DND-41 (cell line): ENCODE results near the gene DYNC1H1.

ENCODE experiments used
- ATAC-seq: fragments of 200-7000 bp; cut with Tn5 transposase; 3 replicates; pipeline ENCODE4 v1.9.1; 2021; ENCODE audit warnings: low read depth; ENCODE audit not compliant: insufficient read depth
- DNase-seq: peaks from one replicate; pipeline ENCODE4 v3.0.0-alpha.2; 2020
- H2AFZ ChIP-seq: 2 replicates; pipeline ENCODE4 v1.6.0; 2012; ENCODE audit warnings: low read depth, low read length
- H3K27ac ChIP-seq: 2 replicates; pipeline ENCODE4 v1.5.1; 2012; ENCODE audit warnings: low read length, inconsistent platforms
- H3K27me3 ChIP-seq: fragments of 200-600 bp; sonication (generic); 2 replicates; pipeline ENCODE4 v1.6.0; 2012; ENCODE audit warnings: low read length, mild to moderate bottlenecking, inconsistent platforms; ENCODE audit not compliant: insufficient read depth, poor library complexity
- H3K36me3 ChIP-seq: 2 replicates; pipeline ENCODE4 v1.5.1; 2012; ENCODE audit warnings: low read length, inconsistent platforms; ENCODE audit not compliant: insufficient read depth
- H3K4me1 ChIP-seq: 2 replicates; pipeline ENCODE4 v1.5.1; 2012; ENCODE audit warnings: mild to moderate bottlenecking, low read length; ENCODE audit not compliant: insufficient read depth
- H3K4me2 ChIP-seq: 2 replicates; pipeline ENCODE4 v1.6.0; 2012; ENCODE audit warnings: mild to moderate bottlenecking, moderate library complexity, low read length, inconsistent platforms; ENCODE audit not compliant: insufficient read depth
- H3K4me3 ChIP-seq, 2 experiments: fragments of 200-600 bp in 1 of 2; shearing (Covaris generic) in 1 of 2; 2 replicates each; pipeline ENCODE4 v1.5.1; 2012 to 2016; ENCODE audit warnings: inconsistent platforms in 2 of 2, low read length in 2 of 2, mild to moderate bottlenecking in 2 of 2, low read depth in 1 of 2, moderate library complexity in 1 of 2
- H3K79me2 ChIP-seq: 2 replicates; pipeline ENCODE4 v1.6.0; 2012; ENCODE audit warnings: low read length, inconsistent platforms; ENCODE audit not compliant: insufficient read depth
- H3K9ac ChIP-seq: 2 replicates; pipeline ENCODE4 v1.6.0; 2012; ENCODE audit warnings: low read depth, mild to moderate bottlenecking, inconsistent platforms, low read length, moderate library complexity
- H3K9me3 ChIP-seq: 2 replicates; pipeline ENCODE4 v1.5.1; 2012; ENCODE audit warnings: low read length, moderate library complexity, mild to moderate bottlenecking, inconsistent platforms; ENCODE audit not compliant: insufficient read depth, severe bottlenecking
- H4K20me1 ChIP-seq: 2 replicates; pipeline ENCODE4 v1.6.0; 2012; ENCODE audit warnings: low read length; ENCODE audit not compliant: insufficient read depth
- EZH2 ChIP-seq: IDR thresholded peaks from 3 replicates; pipeline ENCODE4 v1.6.1; 2012; ENCODE audit warnings: borderline replicate concordance, low read depth, mild to moderate bottlenecking, moderate library complexity, low read length, inconsistent platforms; ENCODE audit not compliant: severe bottlenecking
- TF ChIP-seq, protein P1 (sequence below): IDR thresholded peaks from 2 replicates; pipeline ENCODE4 v1.5.1; 2012; ENCODE audit warnings: borderline replicate concordance, low read length, moderate library complexity, mild to moderate bottlenecking; ENCODE audit not compliant: poor library complexity, severe bottlenecking; ENCODE audit errors: extremely low read depth

The DYNC1H1 gene

DNA sequence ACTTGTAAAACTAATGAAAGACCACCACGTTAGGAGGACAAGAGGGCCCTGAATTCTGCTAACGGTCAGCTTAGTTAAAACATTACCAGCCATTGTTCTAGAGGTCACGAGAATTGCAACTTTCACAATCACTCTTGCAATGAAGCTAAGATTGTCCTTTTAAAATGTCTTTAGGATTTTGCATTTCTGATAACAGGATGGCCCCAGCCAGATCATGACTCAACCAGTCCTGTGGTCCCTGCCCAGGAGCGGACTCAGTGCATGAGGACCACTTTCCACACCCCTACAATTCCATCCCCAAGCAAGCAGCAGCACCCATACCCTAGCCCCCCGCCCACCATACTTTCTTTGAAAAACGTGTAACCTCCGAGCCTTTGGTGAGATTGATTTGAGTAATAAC, 93.8 kb downstream of the DYNC1H1 start:
- H3K79me2 ChIP-seq: no peaks in the 10 kb centered on the region
- ATAC-seq (no peak), DNase-seq (no peak)
- H3K27me3 ChIP-seq: no peaks in the 10 kb centered on the region
- no peaks in the 10 kb centered on the region for H3K4me1 ChIP-seq
- no peaks in the 10 kb centered on the region for H3K36me3 ChIP-seq
- no peak overlapping the region for H3K27ac ChIP-seq
- no peak overlapping the region for H3K9ac ChIP-seq
- H3K4me2 ChIP-seq: no peak overlapping the region
- no peaks in the 10 kb centered on the region for H3K9me3 ChIP-seq
- no peaks in the 10 kb centered on the region for H4K20me1 ChIP-seq
- no peak overlapping the region for H2AFZ ChIP-seq
- H3K4me3 ChIP-seq: no peak overlapping the region
- TF ChIP-seq, protein P1, sequence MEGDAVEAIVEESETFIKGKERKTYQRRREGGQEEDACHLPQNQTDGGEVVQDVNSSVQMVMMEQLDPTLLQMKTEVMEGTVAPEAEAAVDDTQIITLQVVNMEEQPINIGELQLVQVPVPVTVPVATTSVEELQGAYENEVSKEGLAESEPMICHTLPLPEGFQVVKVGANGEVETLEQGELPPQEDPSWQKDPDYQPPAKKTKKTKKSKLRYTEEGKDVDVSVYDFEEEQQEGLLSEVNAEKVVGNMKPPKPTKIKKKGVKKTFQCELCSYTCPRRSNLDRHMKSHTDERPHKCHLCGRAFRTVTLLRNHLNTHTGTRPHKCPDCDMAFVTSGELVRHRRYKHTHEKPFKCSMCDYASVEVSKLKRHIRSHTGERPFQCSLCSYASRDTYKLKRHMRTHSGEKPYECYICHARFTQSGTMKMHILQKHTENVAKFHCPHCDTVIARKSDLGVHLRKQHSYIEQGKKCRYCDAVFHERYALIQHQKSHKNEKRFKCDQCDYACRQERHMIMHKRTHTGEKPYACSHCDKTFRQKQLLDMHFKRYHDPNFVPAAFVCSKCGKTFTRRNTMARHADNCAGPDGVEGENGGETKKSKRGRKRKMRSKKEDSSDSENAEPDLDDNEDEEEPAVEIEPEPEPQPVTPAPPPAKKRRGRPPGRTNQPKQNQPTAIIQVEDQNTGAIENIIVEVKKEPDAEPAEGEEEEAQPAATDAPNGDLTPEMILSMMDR: no peak
- no peak for TF ChIP-seq EZH2

- TF ChIP-seq, protein P1: no peak
- no peak for TF ChIP-seq EZH2
- no peak overlapping the region for H3K9ac ChIP-seq
- H3K9me3 ChIP-seq: no peaks in the 10 kb centered on the region
- no peaks in the 10 kb centered on the region for H3K36me3 ChIP-seq
- no peaks in the 10 kb centered on the region for H3K27me3 ChIP-seq
- DNase-seq: no peak
- H3K4me2 ChIP-seq: no peak overlapping the region
- H2AFZ ChIP-seq: no peak overlapping the region
- H4K20me1 ChIP-seq: no peaks in the 10 kb centered on the region
- no peaks in the 10 kb centered on the region for H3K4me1 ChIP-seq
- no peak for ATAC-seq
- H3K79me2 ChIP-seq: no peaks in the 10 kb centered on the region
- H3K27ac ChIP-seq: no peak overlapping the region
- H3K4me3 ChIP-seq: no peak overlapping the region
Observed at GRCh38 chr14:102058961-102059360, 94.6 kb downstream of the DYNC1H1 start.

- Histone ChIP-seq H3K4me2 (no peak overlapping the region), H3K36me3 (no peaks in the 10 kb centered on the region), H3K4me1 (no peaks in the 10 kb centered on the region), H3K79me2 (no peaks in the 10 kb centered on the region), H3K27ac (no peak overlapping the region), H3K9me3 (no peaks in the 10 kb centered on the region), H4K20me1 (no peaks in the 10 kb centered on the region), H3K4me3 (no peak overlapping the region), H3K27me3 (no peaks in the 10 kb centered on the region), H2AFZ (no peak overlapping the region), H3K9ac (no peak overlapping the region)
- ATAC-seq (peak; percentile 78), DNase-seq (peak; percentile 60)
- no peak for TF ChIP-seq EZH2
- TF ChIP-seq, protein P1: peak; percentile 58
Observed at GRCh38 chr14:102063109-102063807, 98.9 kb downstream of the DYNC1H1 start.
